Fibroblast of villous mesenchyme (primary cell): ENCODE measurements around the gene GON4L. TPM values are rescaled to one million over a fixed set of nuclear protein-coding genes. Genes with fewer than 3 reads are reported as not detected.
A peak's percentile ranks its signal among the peaks of the same experiment; 100 is the strongest.

Source experiments
- DNase-seq: peaks from one replicate; pipeline ENCODE4 v3.0.0-alpha.2; 2010; ENCODE audit warnings: low read depth
- H3K4me3 ChIP-seq: 2 replicates; pipeline ENCODE4 v1.5.1; 2011; ENCODE audit warnings: low read depth, mild to moderate bottlenecking, low read length
- CTCF ChIP-seq: IDR thresholded peaks from 2 replicates; pipeline ENCODE4 v1.5.1; 2012; ENCODE audit warnings: low read depth, mild to moderate bottlenecking, low read length; ENCODE audit not compliant: insufficient read depth
- total RNA-seq: library from RNA; depleted of rRNA; stranded (reverse); fragments of >200 nt; gene quantifications from 2 replicates; pipeline ENCODE4 v1.2.3, GENCODE V29; 2012

The GON4L gene
- total RNA-seq, 1 donor, result 42.7 TPM

- DNase-seq, result peak; percentile 49
- no peak for TF ChIP-seq CTCF
- no peak overlapping the region for H3K4me3 ChIP-seq
These were observed 27.3 kb upstream of the GON4L start for GRCh38 chr1:155884031-155884960.

GRCh38 chr1:155882766-155883165 lies 25.8 kb upstream of the GON4L start:
- no peak for DNase-seq
- H3K4me3 ChIP-seq, result no peak overlapping the region
- TF ChIP-seq CTCF, result no peak

GRCh38 chr1:155882235-155882634 lies 25.2 kb upstream of the GON4L start:
- TF ChIP-seq CTCF, result no peak
- H3K4me3 ChIP-seq, result no peak overlapping the region
- DNase-seq, result no peak

- DNase-seq, result no peak
- no peak for TF ChIP-seq CTCF
- no peak overlapping the region for H3K4me3 ChIP-seq
These were observed 23.9 kb upstream of the GON4L start for GRCh38 chr1:155880950-155881349.

GRCh38 chr1:155880251-155880650 lies 23.2 kb upstream of the GON4L start:
- H3K4me3 ChIP-seq, result no peak overlapping the region
- DNase-seq, result no peak
- TF ChIP-seq CTCF, result no peak

GRCh38 chr1:155877945-155878344 lies 20.9 kb upstream of the GON4L start:
- no peak for TF ChIP-seq CTCF
- DNase-seq, result no peak

More at GRCh38 chr1:155877945-155878344, 20.9 kb upstream of the GON4L start:
- no peak overlapping the region for H3K4me3 ChIP-seq
